Naive thymus-derived CD8-positive, alpha-beta T cell (primary cell): ENCODE data around the gene MARK2. TPM values are rescaled to one million over a fixed set of nuclear protein-coding genes. Genes with fewer than 3 reads are reported as not detected.
A peak's percentile ranks its signal among the peaks of the same experiment; 100 is the strongest.

Experiments used
- ATAC-seq, 2 donors: fragments of 150-1000 bp; cut with Tn5 transposase in 1 of 2; sonication (Bioruptor Pico), chemical (Tn5 transposase) in 1 of 2; 1 replicate in 1 of 2; 2 replicates in 1 of 2; pipeline ENCODE4 v1.10.0; 2021; ENCODE audit warnings: mild to moderate bottlenecking in 2 of 2, moderate library complexity in 2 of 2
- POLR2A ChIA-PET: fragments of 350-600 bp; sonication (Branson Sonifier 250); formaldehyde crosslinking; loops from one replicate; lab custom pipeline; 2021; ENCODE audit warnings: antibody characterized with exemption; lab: Charles Lee
- DNase-seq, 10 donors: peaks; one replicate each; pipeline versions ENCODE4 v3.0.0 to v3.0.0-alpha.2; 2020 to 2022
- H3K27ac Mint-ChIP-seq, 10 donors: one replicate each; pipeline ENCODE4 v1.8.0; 2020 to 2022; ENCODE audit warnings: mild to moderate bottlenecking in 10 of 10, mixed read lengths in 10 of 10, moderate library complexity in 4 of 10, inconsistent platforms in 1 of 10
- H3K27me3 Mint-ChIP-seq, 5 donors: one replicate each; pipeline ENCODE4 v1.8.0; 2021 to 2022; ENCODE audit warnings: mixed read lengths in 5 of 5
- H3K36me3 Mint-ChIP-seq, 3 donors: one replicate each; pipeline ENCODE4 v1.8.0; 2020 to 2022; ENCODE audit warnings: mixed read lengths in 3 of 3, mild to moderate bottlenecking in 2 of 3, inconsistent platforms in 1 of 3
- H3K4me1 Mint-ChIP-seq, 4 donors: one replicate each; pipeline ENCODE4 v1.8.0; 2021 to 2022; ENCODE audit warnings: mixed read lengths in 4 of 4
- H3K4me3 Mint-ChIP-seq, 10 donors: one replicate each; pipeline ENCODE4 v1.8.0; 2020 to 2022; ENCODE audit warnings: mild to moderate bottlenecking in 10 of 10, mixed read lengths in 10 of 10, moderate library complexity in 6 of 10, inconsistent platforms in 1 of 10
- H3K9me3 Mint-ChIP-seq, 9 donors: one replicate each; pipeline ENCODE4 v1.8.0; 2020 to 2022; ENCODE audit warnings: mixed read lengths in 9 of 9, mild to moderate bottlenecking in 3 of 9, inconsistent platforms in 1 of 9, moderate library complexity in 1 of 9
- polyA plus RNA-seq, 3 donors: library from polyadenylated mRNA; unstranded; fragments of 300-500 nt; fragmentation: Illumina TruSeq; gene quantifications; one replicate each; pipeline ENCODE4 v1.2.3, GENCODE V29; 2021
- total RNA-seq, 8 experiments: library from RNA in 2 of 8; stranded (reverse) in 2 of 8; gene quantifications; one replicate each; pipeline ENCODE4 v1.2.3 and lab custom pipeline; 2021 to 2026

The MARK2 gene
- total and polyA plus RNA-seq, 5 experiments from 2014 or later: 37.0 to 74.5 (median 57.0) TPM

DNA sequence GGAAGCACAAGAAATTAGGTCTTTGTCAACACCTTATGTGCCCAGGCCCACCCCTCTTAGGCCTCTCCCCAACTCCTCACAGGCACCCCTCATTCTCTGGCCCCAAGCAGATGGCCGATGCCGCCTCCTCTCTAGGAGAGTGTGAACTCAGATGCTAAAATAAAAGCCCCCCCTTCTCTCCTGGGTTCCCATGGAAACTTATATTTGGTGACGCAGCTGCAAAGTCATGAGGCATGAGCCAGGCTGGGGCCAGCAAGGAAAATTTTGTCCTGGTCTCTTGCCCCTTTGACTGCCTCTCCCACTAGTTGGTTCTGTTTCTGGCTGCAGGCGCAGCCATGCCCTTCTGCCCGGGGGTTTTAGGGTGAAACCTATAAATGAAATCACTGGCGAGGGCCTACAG, 66.3 kb downstream of the MARK2 start:
- H3K27ac Mint-ChIP-seq: peak overlapping the region in 3 of 10 donors; percentile 18 to 85 (median 43)
- no peak for ATAC-seq

DNA sequence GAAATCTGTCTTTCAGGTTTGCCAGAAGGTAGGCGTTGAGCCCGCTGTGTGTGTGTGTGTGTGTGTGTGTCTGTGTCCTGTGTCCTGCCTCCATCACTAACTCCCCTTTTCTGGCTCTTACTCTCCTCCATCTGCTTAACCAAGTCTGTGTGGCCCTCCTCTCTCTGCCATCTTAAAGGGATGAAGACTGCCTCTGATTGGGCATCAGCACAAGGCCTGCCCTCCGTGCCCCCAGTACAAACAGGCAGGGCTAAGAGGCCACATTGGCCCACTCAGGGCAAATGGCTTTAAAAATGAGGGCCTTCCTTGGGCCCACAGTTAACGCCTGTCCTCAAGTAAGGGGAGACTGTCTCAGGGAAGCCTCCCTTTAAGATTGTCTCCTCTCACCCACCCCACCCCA, 67.2 kb downstream of the MARK2 start:
- ATAC-seq (no peak), DNase-seq (no peak)
- Mint-ChIP-seq H3K4me3 (no peak overlapping the region), H3K4me1 (peaks cover 0 to 22% (median 8%) of the 10 kb centered on the region in 4 donors), H3K36me3 (peaks cover 3 to 73% (median 10%) of the 10 kb centered on the region in 3 donors), H3K27ac (peak overlapping the region in 3 of 10 donors; percentile 29 to 85 (median 60)), H3K27me3 (no peaks in the 10 kb centered on the region), H3K9me3 (no peaks in the 10 kb centered on the region)
- POLR2A ChIA-PET: interaction anchor here (0.8 to 2.8 kb wide), 5 partner anchors 14 to 71 kb away, joined by 3 to 20 read pairs (median 3); partner anchors contain the start of gene MARK2

More for the DNA sequence above, 66.3 kb downstream of the MARK2 start:
- Mint-ChIP-seq H3K36me3 (peaks cover 5 to 78% (median 14%) of the 10 kb centered on the region in 3 donors), H3K4me3 (no peak overlapping the region), H3K27me3 (no peaks in the 10 kb centered on the region), H3K4me1 (peaks cover 0 to 24% (median 8%) of the 10 kb centered on the region in 4 donors), H3K9me3 (no peaks in the 10 kb centered on the region)
- no peak for DNase-seq
- POLR2A ChIA-PET: interaction anchor here (2.8 kb wide), 1 partner anchor 67 kb away, joined by 20 read pairs; the partner anchor contains the start of gene MARK2

DNA sequence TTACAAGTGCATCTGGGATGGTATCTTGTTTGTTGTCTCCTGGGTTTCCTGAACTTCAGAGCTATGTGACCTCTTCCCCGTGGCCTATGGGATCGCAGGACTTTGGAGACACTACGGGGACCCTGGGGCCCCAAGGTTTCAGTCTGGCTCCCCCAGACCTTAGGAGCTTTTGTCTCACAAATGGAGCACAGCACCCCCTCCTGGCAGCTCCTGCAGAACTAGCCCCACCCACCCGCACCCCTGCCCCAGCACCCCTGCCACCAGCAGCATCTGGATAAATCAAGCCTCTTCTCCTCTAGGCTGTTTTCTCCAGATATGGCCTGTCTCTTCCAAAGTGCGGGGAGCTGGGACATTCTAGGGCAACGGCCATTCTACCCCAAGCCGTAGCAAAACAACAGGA, 67.7 kb downstream of the MARK2 start:
- H3K4me1 Mint-ChIP-seq: peaks cover 0 to 17% (median 6%) of the 10 kb centered on the region in 4 donors
- H3K27ac Mint-ChIP-seq: peak overlapping the region in 3 of 10 donors; percentile 57 to 76 (median 70)
- peaks cover 0 to 68% (median 10%) of the 10 kb centered on the region in 3 donors for H3K36me3 Mint-ChIP-seq
- H3K4me3 Mint-ChIP-seq: no peak overlapping the region
- DNase-seq (peak; percentile 42 to 80 (median 56)), ATAC-seq (peak; percentile 65 to 75)
- POLR2A ChIA-PET: interaction anchor here (0.8 to 2.8 kb wide), 6 partner anchors 14 to 71 kb away, joined by 3 to 20 read pairs (median 3); partner anchors contain the start of gene MARK2
- H3K9me3 Mint-ChIP-seq: no peaks in the 10 kb centered on the region
- H3K27me3 Mint-ChIP-seq: no peaks in the 10 kb centered on the region

DNA sequence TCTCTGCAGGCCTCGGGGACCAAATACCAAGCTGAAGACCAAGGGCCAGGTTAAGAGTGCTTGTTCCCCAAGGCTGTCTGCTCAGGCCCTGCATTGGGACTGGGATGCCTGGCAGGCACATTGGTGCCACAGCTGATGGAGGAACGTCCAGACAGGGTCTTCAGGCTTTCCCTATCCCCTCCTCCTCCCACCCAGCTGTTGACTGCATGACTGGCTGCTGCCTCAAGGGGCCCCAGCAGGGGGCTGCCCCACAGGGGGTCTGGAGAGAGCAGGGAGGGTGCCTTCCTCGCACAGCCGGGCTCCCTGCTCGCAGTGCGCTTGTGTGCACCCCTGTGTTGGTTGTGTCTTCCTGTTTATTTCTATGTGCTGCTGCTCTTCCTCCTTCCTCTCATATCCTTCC, 68.2 kb downstream of the MARK2 start:
- Mint-ChIP-seq H3K4me3 (no peak overlapping the region), H3K27ac (no peak overlapping the region), H3K27me3 (no peaks in the 10 kb centered on the region), H3K9me3 (no peaks in the 10 kb centered on the region), H3K36me3 (peaks cover 0 to 63% (median 7%) of the 10 kb centered on the region in 3 donors), H3K4me1 (peaks cover 0 to 12% (median 5%) of the 10 kb centered on the region in 4 donors)
- no peak for DNase-seq
- ATAC-seq: no peak
- POLR2A ChIA-PET: interaction anchor here (0.8 to 2.8 kb wide), 6 partner anchors 15 to 72 kb away, joined by 3 to 20 read pairs (median 3); partner anchors contain the start of gene MARK2

DNA sequence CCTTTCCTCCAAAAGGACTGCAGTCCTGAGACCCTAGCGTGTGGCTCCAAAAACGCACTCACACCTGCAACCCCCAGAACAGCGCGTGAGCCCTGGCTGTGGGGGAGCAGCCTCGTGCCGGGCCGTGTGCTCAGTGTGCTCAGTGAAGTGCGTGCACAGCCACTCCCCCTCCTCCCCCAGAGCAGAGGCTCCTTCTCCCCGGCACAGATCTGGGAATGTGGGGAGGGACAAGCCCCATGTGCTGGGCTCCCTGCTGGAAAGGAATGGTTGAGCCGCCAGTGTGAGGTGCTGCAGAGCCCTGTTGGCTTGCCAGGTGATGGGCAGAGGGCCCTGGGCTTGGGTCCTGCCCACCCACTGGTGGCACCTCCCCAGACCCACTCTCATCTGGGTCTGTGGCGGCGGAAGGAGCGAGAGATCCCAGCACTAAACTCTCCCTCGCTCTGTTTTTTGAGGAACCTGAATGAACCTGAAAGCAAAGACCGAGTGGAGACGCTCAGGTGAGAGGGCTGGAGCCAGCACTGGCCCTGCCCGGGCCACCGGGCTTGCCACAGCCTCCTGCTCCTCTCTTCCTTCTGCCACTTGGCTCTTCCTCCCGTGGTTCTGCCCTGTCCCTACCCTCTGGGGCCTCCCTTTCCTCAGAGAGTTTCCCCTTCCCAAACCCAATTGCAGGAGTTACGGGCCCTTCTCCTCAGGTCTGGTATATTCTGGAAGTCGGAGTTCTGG, 69.1 kb downstream of the MARK2 start:
- H3K27me3 Mint-ChIP-seq: no peaks in the 10 kb centered on the region
- no peak overlapping the region for H3K4me3 Mint-ChIP-seq
- H3K36me3 Mint-ChIP-seq: peaks cover 0 to 56% (median 7%) of the 10 kb centered on the region in 3 donors
- no peak overlapping the region for H3K27ac Mint-ChIP-seq
- H3K9me3 Mint-ChIP-seq: no peaks in the 10 kb centered on the region
- POLR2A ChIA-PET: no interaction called here
- DNase-seq (no peak), ATAC-seq (no peak)
- peaks cover 0 to 12% (median 5%) of the 10 kb centered on the region in 4 donors for H3K4me1 Mint-ChIP-seq

DNA sequence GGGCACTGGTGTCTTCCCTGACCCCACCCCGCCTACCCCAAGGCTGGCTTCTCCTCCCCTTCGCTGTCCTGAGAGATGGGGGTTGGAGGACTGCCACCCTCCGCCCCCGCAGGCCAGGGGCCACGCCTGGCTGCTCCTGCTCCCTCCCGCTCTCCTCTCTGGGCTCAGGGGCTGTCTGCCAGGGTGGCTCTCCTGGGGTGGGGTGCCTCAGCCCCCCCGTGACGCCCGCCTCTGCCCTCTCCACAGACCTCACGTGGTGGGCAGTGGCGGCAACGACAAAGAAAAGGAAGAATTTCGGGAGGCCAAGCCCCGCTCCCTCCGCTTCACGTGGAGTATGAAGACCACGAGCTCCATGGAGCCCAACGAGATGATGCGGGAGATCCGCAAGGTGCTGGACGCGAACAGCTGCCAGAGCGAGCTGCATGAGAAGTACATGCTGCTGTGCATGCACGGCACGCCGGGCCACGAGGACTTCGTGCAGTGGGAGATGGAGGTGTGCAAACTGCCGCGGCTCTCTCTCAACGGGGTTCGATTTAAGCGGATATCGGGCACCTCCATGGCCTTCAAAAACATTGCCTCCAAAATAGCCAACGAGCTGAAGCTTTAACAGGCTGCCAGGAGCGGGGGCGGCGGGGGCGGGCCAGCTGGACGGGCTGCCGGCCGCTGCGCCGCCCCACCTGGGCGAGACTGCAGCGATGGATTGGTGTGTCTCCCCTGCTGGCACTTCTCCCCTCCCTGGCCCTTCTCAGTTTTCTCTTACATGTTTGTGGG, 69.9 kb downstream of the MARK2 start:
- POLR2A ChIA-PET: interaction anchor here (1.2 kb wide), 1 partner anchor 70 kb away, joined by 3 read pairs; the partner anchor contains the start of gene MARK2
- ATAC-seq: no peak
- H3K9me3 Mint-ChIP-seq: no peaks in the 10 kb centered on the region
- peak overlapping the region in 1 of 10 donors; percentile 38 for H3K4me3 Mint-ChIP-seq
- no peak overlapping the region for H3K27ac Mint-ChIP-seq
- DNase-seq: no peak
- no peaks in the 10 kb centered on the region for H3K27me3 Mint-ChIP-seq
- peaks cover 0 to 48% (median 3%) of the 10 kb centered on the region in 3 donors for H3K36me3 Mint-ChIP-seq
- peaks cover 0 to 12% (median 4%) of the 10 kb centered on the region in 4 donors for H3K4me1 Mint-ChIP-seq

DNA sequence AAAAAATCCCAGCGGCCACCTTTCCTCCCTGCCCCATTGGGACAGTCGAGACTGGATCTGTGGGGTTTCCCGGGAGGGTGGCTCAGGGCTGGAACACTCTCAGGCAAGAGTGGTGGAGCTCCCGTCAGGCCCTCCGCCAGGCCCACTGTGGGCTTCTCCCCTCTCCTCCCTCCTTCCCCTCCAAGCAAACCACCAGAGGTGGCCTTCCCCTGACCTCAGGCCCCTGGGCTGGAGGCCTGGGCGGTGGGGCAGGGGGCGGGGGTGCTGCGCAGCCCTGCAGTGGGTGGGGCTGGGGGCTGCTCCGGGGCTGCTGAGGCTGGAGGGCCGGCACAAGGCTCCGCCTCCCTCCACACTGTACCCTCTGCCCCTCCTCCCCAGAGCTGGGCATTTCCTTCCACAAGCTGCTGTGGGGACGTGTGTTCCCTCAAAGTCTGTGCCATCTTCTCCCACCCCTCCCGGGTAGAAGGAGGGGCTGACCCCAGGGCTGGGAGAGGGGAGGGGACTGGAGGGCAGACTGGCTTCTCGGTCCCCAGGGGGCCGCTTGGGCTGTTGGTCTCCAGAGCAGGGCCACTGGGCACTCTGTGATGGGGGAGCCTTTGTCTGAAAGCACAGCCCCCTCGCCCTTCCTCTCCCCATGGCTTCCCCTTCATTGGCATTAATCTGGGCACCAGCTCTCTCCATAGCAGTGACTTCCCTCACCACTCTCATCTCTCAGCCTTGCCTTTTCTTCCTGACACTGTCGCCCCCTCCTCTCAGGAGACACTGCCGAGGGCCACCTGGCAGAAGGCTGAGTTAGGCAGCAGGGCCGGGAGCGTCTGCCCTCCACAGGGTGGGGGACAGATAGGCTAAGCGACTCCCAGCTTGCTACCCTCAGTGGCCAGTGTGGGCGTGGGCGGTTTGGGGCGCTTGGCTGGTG, 70.9 kb downstream of the MARK2 start:
- H3K4me3 Mint-ChIP-seq: peak overlapping the region in 1 of 10 donors; percentile 28
- peak overlapping the region in 4 of 10 donors; percentile 25 to 72 (median 36) for H3K27ac Mint-ChIP-seq
- POLR2A ChIA-PET: interaction anchor here (0.5 to 1.2 kb wide), 2 partner anchors 71 to 1272 kb away, joined by 3 read pairs; partner anchors contain the start of gene MARK2
- no peaks in the 10 kb centered on the region for H3K9me3 Mint-ChIP-seq
- ATAC-seq: no peak
- H3K27me3 Mint-ChIP-seq: no peaks in the 10 kb centered on the region
- no peak for DNase-seq
- H3K36me3 Mint-ChIP-seq: peaks cover 0 to 38% (median 2%) of the 10 kb centered on the region in 3 donors
- peaks cover 0 to 12% (median 5%) of the 10 kb centered on the region in 4 donors for H3K4me1 Mint-ChIP-seq

DNA sequence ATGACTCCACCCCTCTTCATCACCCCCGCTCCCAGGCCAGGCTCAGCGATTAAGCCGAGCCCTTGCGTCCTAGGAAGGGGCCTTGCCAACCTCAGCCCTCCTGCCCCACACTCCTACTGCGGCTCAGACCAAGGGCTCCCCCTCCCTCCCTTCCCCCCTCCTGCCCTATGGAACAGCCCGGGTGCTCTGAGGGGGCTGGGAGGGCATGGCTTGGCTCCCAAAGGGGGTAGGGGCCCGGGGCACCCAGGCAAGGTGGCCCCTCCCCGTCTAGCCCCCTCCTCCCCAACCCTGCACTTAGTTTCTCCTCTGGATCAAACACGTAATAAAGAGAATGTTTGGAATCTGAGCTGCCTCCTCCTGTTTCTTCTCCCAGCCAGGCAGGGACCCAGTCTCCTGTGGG, 71.8 kb downstream of the MARK2 start:
- H3K27ac Mint-ChIP-seq: peak overlapping the region in 1 of 10 donors; percentile 71
- H3K9me3 Mint-ChIP-seq: no peaks in the 10 kb centered on the region
- no peak for ATAC-seq
- H3K27me3 Mint-ChIP-seq: no peaks in the 10 kb centered on the region
- no peak for DNase-seq
- peaks cover 0 to 17% (median 7%) of the 10 kb centered on the region in 4 donors for H3K4me1 Mint-ChIP-seq
- POLR2A ChIA-PET: no interaction called here
- H3K36me3 Mint-ChIP-seq: peaks cover 0 to 30% (median 2%) of the 10 kb centered on the region in 3 donors
- peak overlapping the region in 1 of 10 donors; percentile 54 for H3K4me3 Mint-ChIP-seq

DNA sequence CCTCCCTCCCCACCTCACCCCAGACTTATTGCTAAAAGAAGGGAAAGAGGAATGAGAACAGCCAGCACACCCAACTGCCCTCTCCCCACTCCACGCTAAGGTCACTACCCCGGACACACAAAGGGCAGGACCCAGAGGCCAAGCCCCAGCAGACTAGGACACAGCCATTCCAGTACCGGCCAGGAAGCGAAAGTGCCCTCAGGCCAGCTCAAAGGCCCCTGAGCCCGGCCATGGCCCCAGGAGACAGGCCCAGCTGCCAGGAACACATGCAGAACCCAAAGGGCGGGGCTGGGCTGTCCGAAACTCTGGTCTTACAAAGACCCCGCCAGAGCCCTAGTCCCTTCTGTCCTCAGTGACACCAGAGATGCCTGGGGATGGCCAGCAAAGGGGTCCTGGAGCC, 72.5 kb downstream of the MARK2 start:
- ATAC-seq: no peak
- no peak overlapping the region for H3K4me3 Mint-ChIP-seq
- H3K36me3 Mint-ChIP-seq: peaks cover 0 to 24% (median 1%) of the 10 kb centered on the region in 3 donors
- peak overlapping the region in 3 of 10 donors; percentile 17 to 71 (median 62) for H3K27ac Mint-ChIP-seq
- POLR2A ChIA-PET: no interaction called here
- DNase-seq: no peak
- H3K4me1 Mint-ChIP-seq: peaks cover 3 to 17% (median 9%) of the 10 kb centered on the region in 4 donors
- H3K9me3 Mint-ChIP-seq: no peaks in the 10 kb centered on the region
- H3K27me3 Mint-ChIP-seq: no peaks in the 10 kb centered on the region

DNA sequence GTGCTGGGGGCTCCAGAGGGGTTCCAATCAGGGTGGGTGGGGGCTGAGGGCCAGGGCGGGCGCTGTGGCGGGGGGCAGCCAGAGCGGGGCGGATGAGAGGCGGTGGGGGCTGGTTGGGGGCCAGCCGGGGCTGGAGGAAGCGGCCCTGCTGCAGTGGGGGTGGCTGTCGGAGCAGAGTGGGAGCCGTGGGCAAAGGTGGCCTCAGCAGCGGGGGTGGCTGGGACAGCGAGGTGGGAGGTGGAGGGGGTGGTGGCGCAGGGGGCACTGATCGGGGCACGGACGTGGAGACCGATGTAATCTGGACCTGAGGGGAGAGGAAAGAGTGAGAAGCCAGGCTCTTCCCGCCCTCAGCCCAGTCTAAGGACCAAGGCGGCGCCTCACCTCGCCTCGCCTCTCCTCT, 73.0 kb downstream of the MARK2 start:
- no peak for DNase-seq
- no peak overlapping the region for H3K27ac Mint-ChIP-seq
- peaks cover 0 to 22% (median 0%) of the 10 kb centered on the region in 3 donors for H3K36me3 Mint-ChIP-seq
- H3K4me1 Mint-ChIP-seq: peaks cover 3 to 14% (median 8%) of the 10 kb centered on the region in 4 donors
- H3K27me3 Mint-ChIP-seq: no peaks in the 10 kb centered on the region
- H3K4me3 Mint-ChIP-seq: no peak overlapping the region
- ATAC-seq: no peak
- POLR2A ChIA-PET: no interaction called here
- H3K9me3 Mint-ChIP-seq: no peaks in the 10 kb centered on the region

DNA sequence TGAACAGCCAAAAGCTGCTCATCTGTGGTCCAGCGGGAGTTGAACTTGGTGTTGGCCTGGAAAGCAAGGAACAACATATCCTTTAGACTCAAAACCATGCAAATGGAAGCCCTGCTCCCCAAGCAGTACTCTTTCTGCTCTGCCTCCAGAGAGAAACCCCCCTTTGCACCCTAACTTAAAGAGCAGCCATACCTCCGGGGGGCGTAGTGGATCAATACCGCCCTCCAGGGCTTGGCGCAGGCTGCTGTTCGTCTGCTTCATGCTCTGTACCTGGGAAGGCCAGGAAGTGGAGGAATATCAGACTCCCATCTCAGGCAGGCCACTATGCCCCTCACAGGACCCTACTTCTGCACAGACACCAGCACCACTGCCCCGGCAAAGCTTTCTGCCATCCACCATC, 73.8 kb downstream of the MARK2 start:
- Mint-ChIP-seq H3K27me3 (no peaks in the 10 kb centered on the region), H3K4me3 (peak overlapping the region in 1 of 10 donors; percentile 48), H3K4me1 (peaks cover 6 to 16% (median 10%) of the 10 kb centered on the region in 4 donors), H3K27ac (no peak overlapping the region), H3K36me3 (peaks cover 0 to 21% (median 0%) of the 10 kb centered on the region in 3 donors), H3K9me3 (no peaks in the 10 kb centered on the region)
- no peak for DNase-seq
- no peak for ATAC-seq
- POLR2A ChIA-PET: no interaction called here
